G401.6 (cell line): ENCODE data around the gene ANGPTL5.
"Not testable (repeated sequence)": the region's sequence is repeated elsewhere in the genome, so short reads cannot be mapped to it uniquely, and the experiment has no call there.

ENCODE experiments used
- FAIRE-seq: peaks from 2 replicates; lab custom pipeline; 2012; peaks lifted over from hg19 to GRCh38; lab: Jason Lieb, UNC

Gene ANGPTL5

GRCh38 chr11:101885631-101886030 is 30.7 kb downstream of the ANGPTL5 start:
- no peak for FAIRE-seq

GRCh38 chr11:101881586-101881985 is 34.7 kb downstream of the ANGPTL5 start:
- FAIRE-seq: no peak

GRCh38 chr11:101880222-101880621 is 36.1 kb downstream of the ANGPTL5 start:
- no peak for FAIRE-seq

GRCh38 chr11:101872171-101872882 is 44.0 kb downstream of the ANGPTL5 start:
- no peak for FAIRE-seq

GRCh38 chr11:101870510-101870909 is 45.8 kb downstream of the ANGPTL5 start:
- FAIRE-seq: no peak

- no peak for FAIRE-seq
Measured at GRCh38 chr11:101867951-101868350, 48.4 kb downstream of the ANGPTL5 start.

GRCh38 chr11:101866619-101867491 is 49.5 kb downstream of the ANGPTL5 start:
- no peak for FAIRE-seq

GRCh38 chr11:101864098-101864497 is 52.2 kb downstream of the ANGPTL5 start:
- no peak for FAIRE-seq

- no peak for FAIRE-seq
Measured at GRCh38 chr11:101863361-101863760, 53.0 kb downstream of the ANGPTL5 start.

GRCh38 chr11:101862391-101863233 is 53.7 kb downstream of the ANGPTL5 start:
- no peak for FAIRE-seq

GRCh38 chr11:101860696-101861427 is 55.5 kb downstream of the ANGPTL5 start:
- FAIRE-seq: no peak

- FAIRE-seq: not testable (repeated sequence)
Measured at GRCh38 chr11:101852260-101852659, 64.1 kb downstream of the ANGPTL5 start.

- FAIRE-seq: peak; percentile 87
Measured at GRCh38 chr11:101848262-101848661, 68.1 kb downstream of the ANGPTL5 start.

GRCh38 chr11:101844608-101845007 is 71.7 kb downstream of the ANGPTL5 start:
- no peak for FAIRE-seq

GRCh38 chr11:101840704-101841103 is 75.6 kb downstream of the ANGPTL5 start:
- FAIRE-seq: no peak
